ENCODE measurements around the gene BTN1A1.

Gene BTN1A1

GRCh38 chr6:26552640-26553188 lies 52.6 kb downstream of the BTN1A1 start:
- Histone ChIP-seq H2BK5ac (ENCODE audit: low read depth, low read length, poor library complexity) (no peak overlapping the region), H3K27me3 (ENCODE audit: insufficient read depth, low read length) (no peaks in the 10 kb centered on the region), H4K8ac (ENCODE audit: low read depth, low read length) (no peak overlapping the region), H4K91ac (ENCODE audit: low read depth, low read length) (no peak overlapping the region), H3K27ac (ENCODE audit: low read depth, low read length) (no peak overlapping the region), H3K4me1 (ENCODE audit: control insufficient read depth in 1 of 2, insufficient read depth in 2 of 2, low read length in 2 of 2) (no peaks in the 10 kb centered on the region), H3K4me2 (ENCODE audit: low read length) (peak overlapping the region; percentile 75), H3K4ac (ENCODE audit: low read depth, low read length) (no peak overlapping the region), H3K9me3 (ENCODE audit: insufficient read depth, low read depth, low read length) (no peaks in the 10 kb centered on the region), H3K9ac (ENCODE audit: low read length) (no peak overlapping the region), H3K79me2 (ENCODE audit: control insufficient read depth, insufficient read depth, low read length, poor library complexity) (no peaks in the 10 kb centered on the region), H3K14ac (ENCODE audit: low read length) (no peak overlapping the region), H3K79me1 (ENCODE audit: low read length) (peaks cover 1% of the 10 kb centered on the region), H3K23ac (ENCODE audit: low read length) (no peak overlapping the region), H2BK120ac (ENCODE audit: insufficient read depth, low read length, poor library complexity) (no peak overlapping the region), H3K4me3 (ENCODE audit: low read depth, low read length) (no peak overlapping the region), H3K18ac (ENCODE audit: low read length) (no peak overlapping the region), H4K12ac (ENCODE audit: low read depth, low read length) (no peak overlapping the region), H2AFZ (ENCODE audit: insufficient read depth, low read length, poor library complexity) (no peak overlapping the region), H2AK5ac (ENCODE audit: low read length) (no peak overlapping the region), H2BK12ac (ENCODE audit: low read length) (no peak overlapping the region), H3K36me3 (ENCODE audit: control insufficient read depth in 1 of 2, insufficient read depth in 2 of 2, low read length in 2 of 2) (no peaks in the 10 kb centered on the region)
- DNase-seq: peak in 1 of 2 donors; percentile 28
- 100% methylated on average over 1 of the region's 11 CpGs for WGBS (ENCODE audit: extremely low coverage, insufficient coverage, insufficient read length)

- no peak overlapping the region for H2BK12ac ChIP-seq (ENCODE audit: low read length)
- H4K91ac ChIP-seq (ENCODE audit: low read depth, low read length): no peak overlapping the region
- H3K4ac ChIP-seq (ENCODE audit: low read depth, low read length): no peak overlapping the region
- no peak overlapping the region for H4K8ac ChIP-seq (ENCODE audit: low read depth, low read length)
- no peaks in the 10 kb centered on the region for H3K36me3 ChIP-seq (ENCODE audit: control insufficient read depth in 1 of 2, insufficient read depth in 2 of 2, low read length in 2 of 2)
- no peak overlapping the region for H3K23ac ChIP-seq (ENCODE audit: low read length)
- no peaks in the 10 kb centered on the region for H3K4me1 ChIP-seq (ENCODE audit: control insufficient read depth in 1 of 2, insufficient read depth in 2 of 2, low read length in 2 of 2)
- WGBS (ENCODE audit: extremely low coverage, insufficient coverage, insufficient read length): no CpG with 5 or more reads among the region's 13 CpGs
- no peak overlapping the region for H2AFZ ChIP-seq (ENCODE audit: insufficient read depth, low read length, poor library complexity)
- peak overlapping the region; percentile 75 for H3K4me2 ChIP-seq (ENCODE audit: low read length)
- H2BK5ac ChIP-seq (ENCODE audit: low read depth, low read length, poor library complexity): no peak overlapping the region
- peak overlapping the region; percentile 46 for H3K4me3 ChIP-seq (ENCODE audit: low read depth, low read length)
- no peak overlapping the region for H3K14ac ChIP-seq (ENCODE audit: low read length)
- H3K9ac ChIP-seq (ENCODE audit: low read length): no peak overlapping the region
- no peaks in the 10 kb centered on the region for H3K79me2 ChIP-seq (ENCODE audit: control insufficient read depth, insufficient read depth, low read length, poor library complexity)
- no peak overlapping the region for H2BK120ac ChIP-seq (ENCODE audit: insufficient read depth, low read length, poor library complexity)
- no peak overlapping the region for H3K27ac ChIP-seq (ENCODE audit: low read depth, low read length)
- H4K12ac ChIP-seq (ENCODE audit: low read depth, low read length): no peak overlapping the region
- no peak overlapping the region for H2AK5ac ChIP-seq (ENCODE audit: low read length)
- H3K9me3 ChIP-seq (ENCODE audit: insufficient read depth, low read depth, low read length): no peaks in the 10 kb centered on the region
- H3K79me1 ChIP-seq (ENCODE audit: low read length): peaks cover 1% of the 10 kb centered on the region
- H3K27me3 ChIP-seq (ENCODE audit: insufficient read depth, low read length): no peaks in the 10 kb centered on the region
- no peak overlapping the region for H3K18ac ChIP-seq (ENCODE audit: low read length)
- peak; percentile 57 to 73 for DNase-seq
Measured at GRCh38 chr6:26553264-26553634, 53.1 kb downstream of the BTN1A1 start.

GRCh38 chr6:26553635-26554446 lies 53.7 kb downstream of the BTN1A1 start:
- Histone ChIP-seq H2BK120ac (ENCODE audit: insufficient read depth, low read length, poor library complexity) (no peak overlapping the region), H3K36me3 (ENCODE audit: control insufficient read depth in 1 of 2, insufficient read depth in 2 of 2, low read length in 2 of 2) (no peaks in the 10 kb centered on the region), H3K79me1 (ENCODE audit: low read length) (peaks cover 1% of the 10 kb centered on the region), H4K12ac (ENCODE audit: low read depth, low read length) (no peak overlapping the region), H3K9ac (ENCODE audit: low read length) (no peak overlapping the region), H4K8ac (ENCODE audit: low read depth, low read length) (no peak overlapping the region), H3K27ac (ENCODE audit: low read depth, low read length) (peak overlapping the region; percentile 29), H3K79me2 (ENCODE audit: control insufficient read depth, insufficient read depth, low read length, poor library complexity) (no peaks in the 10 kb centered on the region), H3K18ac (ENCODE audit: low read length) (no peak overlapping the region), H3K9me3 (ENCODE audit: insufficient read depth, low read depth, low read length) (no peaks in the 10 kb centered on the region), H3K4me1 (ENCODE audit: control insufficient read depth in 1 of 2, insufficient read depth in 2 of 2, low read length in 2 of 2) (no peaks in the 10 kb centered on the region), H4K91ac (ENCODE audit: low read depth, low read length) (no peak overlapping the region), H2BK12ac (ENCODE audit: low read length) (no peak overlapping the region), H3K4me3 (ENCODE audit: low read depth, low read length) (peak overlapping the region; percentile 48), H3K27me3 (ENCODE audit: insufficient read depth, low read length) (no peaks in the 10 kb centered on the region), H3K14ac (ENCODE audit: low read length) (no peak overlapping the region), H2BK5ac (ENCODE audit: low read depth, low read length, poor library complexity) (no peak overlapping the region), H2AK5ac (ENCODE audit: low read length) (no peak overlapping the region), H3K23ac (ENCODE audit: low read length) (no peak overlapping the region), H3K4me2 (ENCODE audit: low read length) (peak overlapping the region; percentile 75), H2AFZ (ENCODE audit: insufficient read depth, low read length, poor library complexity) (no peak overlapping the region), H3K4ac (ENCODE audit: low read depth, low read length) (no peak overlapping the region)
- no CpG with 5 or more reads among the region's 19 CpGs for WGBS (ENCODE audit: extremely low coverage, insufficient coverage, insufficient read length)
- DNase-seq: peak; percentile 91 to 99

- no peak overlapping the region for H2BK120ac ChIP-seq (ENCODE audit: insufficient read depth, low read length, poor library complexity)
- no peak overlapping the region for H2AK5ac ChIP-seq (ENCODE audit: low read length)
- no peak overlapping the region for H4K91ac ChIP-seq (ENCODE audit: low read depth, low read length)
- DNase-seq: peak in 1 of 2 donors; percentile 75
- H4K12ac ChIP-seq (ENCODE audit: low read depth, low read length): no peak overlapping the region
- H3K4me2 ChIP-seq (ENCODE audit: low read length): peak overlapping the region; percentile 75
- H3K27me3 ChIP-seq (ENCODE audit: insufficient read depth, low read length): no peaks in the 10 kb centered on the region
- H3K4me1 ChIP-seq (ENCODE audit: control insufficient read depth in 1 of 2, insufficient read depth in 2 of 2, low read length in 2 of 2): no peaks in the 10 kb centered on the region
- peaks cover 1% of the 10 kb centered on the region for H3K79me1 ChIP-seq (ENCODE audit: low read length)
- H3K14ac ChIP-seq (ENCODE audit: low read length): no peak overlapping the region
- peak overlapping the region; percentile 54 for H3K4me3 ChIP-seq (ENCODE audit: low read depth, low read length)
- no peak overlapping the region for H3K18ac ChIP-seq (ENCODE audit: low read length)
- H3K23ac ChIP-seq (ENCODE audit: low read length): no peak overlapping the region
- no peak overlapping the region for H3K9ac ChIP-seq (ENCODE audit: low read length)
- H4K8ac ChIP-seq (ENCODE audit: low read depth, low read length): no peak overlapping the region
- H3K4ac ChIP-seq (ENCODE audit: low read depth, low read length): no peak overlapping the region
- no peak overlapping the region for H3K27ac ChIP-seq (ENCODE audit: low read depth, low read length)
- no peak overlapping the region for H2BK5ac ChIP-seq (ENCODE audit: low read depth, low read length, poor library complexity)
- peak overlapping the region; percentile 17 for H2AFZ ChIP-seq (ENCODE audit: insufficient read depth, low read length, poor library complexity)
- no peaks in the 10 kb centered on the region for H3K79me2 ChIP-seq (ENCODE audit: control insufficient read depth, insufficient read depth, low read length, poor library complexity)
- no CpG with 5 or more reads among the region's 1 CpG for WGBS (ENCODE audit: extremely low coverage, insufficient coverage, insufficient read length)
- no peaks in the 10 kb centered on the region for H3K9me3 ChIP-seq (ENCODE audit: insufficient read depth, low read depth, low read length)
- no peaks in the 10 kb centered on the region for H3K36me3 ChIP-seq (ENCODE audit: control insufficient read depth in 1 of 2, insufficient read depth in 2 of 2, low read length in 2 of 2)
- H2BK12ac ChIP-seq (ENCODE audit: low read length): no peak overlapping the region
Measured at GRCh38 chr6:26554447-26554696, 54.3 kb downstream of the BTN1A1 start.

Measured in trophoblast cell (in vitro differentiated cells and primary cell).